ENCODE measurements around the gene INPP5B.

- TF ChIP-seq CTCF (IDR thresholded peaks at IDR 0.05) (no peak), POLR2A (IDR thresholded peaks at IDR 0.05) (no peak)
Observed at GRCh38 chr1:37951783-37952624, 5.2 kb upstream of the INPP5B start.
